IMR-90 (cell line): Measurements from ENCODE around the gene UBE2V1. TPM values are rescaled to one million over a fixed set of nuclear protein-coding genes. Genes with fewer than 3 reads are reported as not detected.

Experiments
- ATAC-seq: fragments of 200-7000 bp; cut with Tn5 transposase; 2 replicates; pipeline ENCODE4 v1.9.1; 2020; ENCODE audit warnings: low read depth, mild to moderate bottlenecking, moderate library complexity
- BruUV-seq: library from RNA; stranded (reverse); fragments of 400-500 nt; replicated peaks from 2 replicates; lab custom pipeline; 2021; lab: Mats Ljungman, UMichigan
- CTCF ChIA-PET: fragments of 300-600 bp; formaldehyde crosslinking; extraction: SDS; loops from one replicate; lab custom pipeline; 2021; ENCODE audit warnings: antibody characterized with exemption; lab: Yijun Ruan, JAX
- POLR2A ChIA-PET: fragments of 300-600 bp; sonication (Branson Sonifier 250); formaldehyde crosslinking; loops from one replicate; lab custom pipeline; 2022; ENCODE audit warnings: antibody characterized with exemption; ENCODE audit not compliant: unreplicated experiment; lab: Charles Lee
- DNase-seq: peaks from one replicate; pipeline ENCODE4 v3.0.0; 2013
- H2AFZ ChIP-seq: replicated peaks from 2 replicates; pipeline ENCODE3; 2013; ENCODE audit warnings: low read length, mild to moderate bottlenecking; ENCODE audit not compliant: poor library complexity
- H2AK5ac ChIP-seq: 2 replicates; pipeline ENCODE4 v1.6.1; 2013; ENCODE audit warnings: low read depth, low read length, inconsistent platforms
- H2AK9ac ChIP-seq: replicated peaks from 2 replicates; pipeline ENCODE3; 2013; ENCODE audit warnings: mild to moderate bottlenecking, low read depth, low read length, moderate library complexity; ENCODE audit not compliant: poor library complexity
- H2BK120ac ChIP-seq: 2 replicates; pipeline ENCODE4 v1.6.1; 2013; ENCODE audit warnings: low read depth, low read length, inconsistent platforms
- H2BK15ac ChIP-seq: 3 replicates; pipeline ENCODE4 v1.6.1; 2013; ENCODE audit warnings: low read depth, low read length, inconsistent platforms
- H2BK20ac ChIP-seq: 2 replicates; pipeline ENCODE4 v1.6.1; 2013; ENCODE audit warnings: low read depth, mild to moderate bottlenecking, inconsistent platforms, low read length, moderate library complexity
- H2BK5ac ChIP-seq: 2 replicates; pipeline ENCODE4 v1.6.1; 2013; ENCODE audit warnings: mild to moderate bottlenecking, low read depth, low read length, inconsistent platforms; ENCODE audit not compliant: poor library complexity, severe bottlenecking
- H3K14ac ChIP-seq: replicated peaks from 2 replicates; pipeline ENCODE4 v1.6.1; 2013; ENCODE audit warnings: low read depth, low read length, inconsistent platforms
- H3K18ac ChIP-seq: 2 replicates; pipeline ENCODE4 v1.6.1; 2013; ENCODE audit warnings: low read depth, low read length, control low read depth
- H3K23ac ChIP-seq: 2 replicates; pipeline ENCODE4 v1.6.1; 2013; ENCODE audit warnings: low read depth, low read length, inconsistent platforms
- H3K27ac ChIP-seq: 2 replicates; pipeline ENCODE4 v1.5.1; 2013; ENCODE audit warnings: mild to moderate bottlenecking, control low read depth, low read length; ENCODE audit not compliant: insufficient read depth
- H3K27me3 ChIP-seq: 2 replicates; pipeline ENCODE4 v1.6.1; 2013; ENCODE audit warnings: low read length; ENCODE audit not compliant: control insufficient read depth, insufficient read depth
- H3K36me3 ChIP-seq: 2 replicates; pipeline ENCODE4 v1.6.1; 2013; ENCODE audit warnings: low read length, mixed read lengths; ENCODE audit not compliant: control insufficient read depth, insufficient read depth
- H3K4ac ChIP-seq: 2 replicates; pipeline ENCODE4 v1.6.1; 2013; ENCODE audit warnings: low read depth, low read length, inconsistent platforms
- H3K4me1 ChIP-seq: 2 replicates; pipeline ENCODE4 v1.6.1; 2013; ENCODE audit warnings: low read length, mixed read lengths; ENCODE audit not compliant: control insufficient read depth, insufficient read depth
- H3K4me2 ChIP-seq: 2 replicates; pipeline ENCODE4 v1.6.1; 2013; ENCODE audit warnings: low read depth, mild to moderate bottlenecking, control low read depth, low read length, moderate library complexity
- H3K4me3 ChIP-seq: 2 replicates; pipeline ENCODE4 v1.5.1; 2013; ENCODE audit warnings: low read depth, mild to moderate bottlenecking, control low read depth, low read length, moderate library complexity; ENCODE audit not compliant: insufficient read depth
- H3K56ac ChIP-seq: 2 replicates; pipeline ENCODE4 v1.6.1; 2013; ENCODE audit warnings: low read length, inconsistent platforms; ENCODE audit not compliant: insufficient read depth; ENCODE audit errors: extremely low read depth
- H3K79me1 ChIP-seq, 2 experiments: 2 replicates each; pipeline ENCODE4 v1.6.1; 2013; ENCODE audit warnings: low read length in 2 of 2, inconsistent platforms in 1 of 2, low read depth in 1 of 2
- H3K9ac ChIP-seq: 2 replicates; pipeline ENCODE4 v1.6.1; 2013; ENCODE audit warnings: low read depth, low read length, control low read depth
- H3K9me1 ChIP-seq: 2 replicates; pipeline ENCODE4 v1.6.1; 2013; ENCODE audit warnings: low read length, inconsistent platforms; ENCODE audit not compliant: insufficient read depth
- H3K9me3 ChIP-seq: 2 replicates; pipeline ENCODE4 v1.6.1; 2013; ENCODE audit warnings: low read length; ENCODE audit not compliant: control insufficient read depth, insufficient read depth
- H4K20me1 ChIP-seq: 2 replicates; pipeline ENCODE4 v1.6.1; 2013; ENCODE audit warnings: low read length, inconsistent platforms; ENCODE audit not compliant: insufficient read depth
- H4K5ac ChIP-seq: 2 replicates; pipeline ENCODE4 v1.6.1; 2013; ENCODE audit warnings: mild to moderate bottlenecking, low read depth, low read length, control low read depth
- H4K8ac ChIP-seq, 2 experiments: 2 replicates each; pipeline ENCODE4 v1.6.1; 2013; ENCODE audit warnings: low read depth in 2 of 2, low read length in 2 of 2, control low read depth in 1 of 2, inconsistent platforms in 1 of 2
- H4K91ac ChIP-seq: 2 replicates; pipeline ENCODE4 v1.6.1; 2013; ENCODE audit warnings: low read depth, low read length, inconsistent platforms; ENCODE audit not compliant: insufficient read depth
- CHD1 ChIP-seq: IDR thresholded peaks from 2 replicates; pipeline ENCODE4 v1.6.1; 2012; ENCODE audit warnings: low read depth, low read length, improper control_type of control experiment
- WGBS, 2 experiments: methylation state at CpG; one replicate each; pipeline versions ENCODE4 v1.1.5 to v1.1.7; 2013; ENCODE audit warnings: missing lambda C conversion rate in 2 of 2; ENCODE audit not compliant: insufficient read length in 1 of 2; ENCODE audit errors: extremely low coverage in 2 of 2; 5-methylcytosine and 5-hydroxymethylcytosine counted together
- dilution Hi-C: fragments of 300-500 bp; cut with HindIII; formaldehyde crosslinking; loops from one replicate; pipeline ENCODE4 v1.14.3; 2018; ENCODE audit warnings: low sequenced_read_pairs; ENCODE audit not compliant: unreplicated experiment
- in situ Hi-C: fragments of 300-500 bp; cut with MboI; formaldehyde crosslinking; loops from 3 replicates; pipeline ENCODE4 v1.14.3; 2019; ENCODE audit warnings: low sequenced_read_pairs, inconsistent platforms, mixed read lengths
- intact Hi-C: fragments of 100-400 bp; cut with micrococcal nuclease; formaldehyde crosslinking; loops from 2 replicates; pipeline ENCODE4 v1.10.0; 2022
- polyA plus RNA-seq, 3 experiments: library from polyadenylated mRNA; depleted of rRNA; stranded (reverse); fragments of >200 nt; gene quantifications; 2 replicates each; pipeline ENCODE4 v1.2.3, GENCODE V29; 2012; ENCODE audit warnings: low replicate concordance in 1 of 3
- total RNA-seq: library from RNA; depleted of rRNA; stranded (reverse); fragments of >200 nt; gene quantifications from 2 replicates; pipeline ENCODE4 v1.2.3, GENCODE V29; 2012
- TF ChIP-seq, protein P1 (sequence below): fragments of 150-350 bp; IDR thresholded peaks from 2 replicates; pipeline ENCODE4 v1.6.1; 2017; ENCODE audit warnings: mild to moderate bottlenecking, antibody characterized with exemption, low read length, low read depth

Gene UBE2V1
- total and polyA plus RNA-seq, 2 of the 4 experiments (the other 2 are of a cell fraction) = 20.1 to 138 TPM

DNA sequence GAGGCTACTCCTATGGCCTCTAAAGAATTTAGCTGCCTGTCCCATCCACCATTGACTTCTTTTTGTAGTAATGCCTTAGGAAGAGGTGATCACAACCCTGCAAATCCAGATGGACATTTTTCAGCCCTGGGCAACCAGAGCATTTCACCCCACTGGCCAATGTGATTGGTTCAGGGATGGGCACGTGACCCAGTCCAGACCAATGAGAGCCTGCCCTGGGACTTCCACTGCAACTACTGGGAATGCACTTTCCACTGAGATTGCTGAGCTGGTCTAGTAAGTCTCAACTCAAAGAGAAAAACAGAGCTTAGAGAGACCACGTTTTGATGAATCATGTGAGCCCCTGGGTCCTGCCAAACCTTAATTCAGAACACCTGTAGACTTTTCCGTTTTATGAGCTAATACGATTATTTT, 8.9 kb upstream of the UBE2V1 start:
- Histone ChIP-seq H2AK9ac (peak overlapping the region; percentile 62), H2BK20ac (no peak overlapping the region), H4K20me1 (peaks cover 4% of the 10 kb centered on the region; the same call in 1 of the 2 replicates), H3K18ac (no peak overlapping the region), H2BK120ac (no peak overlapping the region), H3K9ac (no peak overlapping the region), H4K5ac (no peak overlapping the region), H3K9me3 (no peaks in the 10 kb centered on the region), H3K56ac (no peak overlapping the region), H2BK15ac (no peak overlapping the region), H3K27ac (no peak overlapping the region), H4K8ac (no peak overlapping the region), H3K23ac (no peak overlapping the region), H3K4ac (no peak overlapping the region), H3K4me3 (no peak overlapping the region), H3K79me1 (peaks cover 0 to 32% of the 10 kb centered on the region in 2 experiments; a peak in 3 of 4 replicates), H3K4me2 (no peak overlapping the region), H4K91ac (no peak overlapping the region), H3K27me3 (no peaks in the 10 kb centered on the region), H2BK5ac (no peak overlapping the region), H2AK5ac (no peak overlapping the region), H3K9me1 (peaks cover 2% of the 10 kb centered on the region; the same call in 1 of the 2 replicates), H3K14ac (no peak overlapping the region), H3K4me1 (peaks cover 3% of the 10 kb centered on the region), H3K36me3 (peaks cover 29% of the 10 kb centered on the region), H2AFZ (peak overlapping the region; percentile 23)
- no CpG with 5 or more reads among the region's 4 CpGs for WGBS, 2 experiments
- DNase-seq (peak; percentile 55), ATAC-seq (peak; percentile 35)
- ChIA-PET POLR2A (no interaction called here), CTCF (interaction anchor here (1.7 to 2.7 kb wide), 3 partner anchors 31 to 50 kb away, joined by 6 to 19 read pairs (median 6); no protein-coding TSS in a partner anchor)
- dilution Hi-C loops = no loop called here
- in situ Hi-C loops = no loop called here
- no peak for TF ChIP-seq CHD1
- TF ChIP-seq, protein P1, sequence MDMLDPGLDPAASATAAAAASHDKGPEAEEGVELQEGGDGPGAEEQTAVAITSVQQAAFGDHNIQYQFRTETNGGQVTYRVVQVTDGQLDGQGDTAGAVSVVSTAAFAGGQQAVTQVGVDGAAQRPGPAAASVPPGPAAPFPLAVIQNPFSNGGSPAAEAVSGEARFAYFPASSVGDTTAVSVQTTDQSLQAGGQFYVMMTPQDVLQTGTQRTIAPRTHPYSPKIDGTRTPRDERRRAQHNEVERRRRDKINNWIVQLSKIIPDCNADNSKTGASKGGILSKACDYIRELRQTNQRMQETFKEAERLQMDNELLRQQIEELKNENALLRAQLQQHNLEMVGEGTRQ = peak; percentile 93
- no TSS peak for BruUV-seq
- intact Hi-C loops = loop anchor here (1.0 kb wide), 1 partner anchor 47 kb away; no protein-coding TSS in a partner anchor
